IPS-20b (cell line): ENCODE data around the gene ZBTB8A.

Experiments
- H3K27ac ChIP-seq: one replicate; pipeline ENCODE4 v1.5.1; 2013; ENCODE audit warnings: low read length
- H3K27me3 ChIP-seq: 2 replicates; pipeline ENCODE4 v1.6.1; 2013; ENCODE audit warnings: mild to moderate bottlenecking, low read length, inconsistent platforms; ENCODE audit not compliant: insufficient read depth
- H3K36me3 ChIP-seq: 2 replicates; pipeline ENCODE4 v1.6.1; 2013; ENCODE audit warnings: low read depth, mild to moderate bottlenecking, inconsistent platforms, low read length, moderate library complexity; ENCODE audit not compliant: insufficient read depth
- H3K4me1 ChIP-seq: 2 replicates; pipeline ENCODE4 v1.6.1; 2013; ENCODE audit warnings: mild to moderate bottlenecking, control low read depth, inconsistent platforms, low read length, moderate library complexity; ENCODE audit not compliant: insufficient read depth
- H3K4me3 ChIP-seq: 2 replicates; pipeline ENCODE4 v1.5.1; 2013; ENCODE audit warnings: mild to moderate bottlenecking, low read length, inconsistent platforms
- H3K9ac ChIP-seq: 2 replicates; pipeline ENCODE4 v1.6.1; 2013; ENCODE audit warnings: low read depth, mild to moderate bottlenecking, inconsistent platforms, low read length, moderate library complexity
- H3K9me3 ChIP-seq: 2 replicates; pipeline ENCODE4 v1.6.1; 2013; ENCODE audit warnings: mild to moderate bottlenecking, low read depth, low read length, inconsistent platforms; ENCODE audit not compliant: insufficient read depth

The ZBTB8A gene

GRCh38 chr1:32538887-32539583 lies at the start of gene ZBTB8A:
TSS of gene ZBTB8A (plus strand) at chr1:32539427. CDS start at chr1:32592932, 53,505 bp downstream.
- Histone ChIP-seq H3K36me3 (no peaks in the 10 kb centered on the region), H3K27ac (no peak within 1 kb of the TSS), H3K4me3 (peak within 1 kb of the TSS; percentile 98), H3K27me3 (peaks cover 16% of the 10 kb centered on the region), H3K9me3 (no peaks in the 10 kb centered on the region), H3K4me1 (peaks cover 6% of the 10 kb centered on the region), H3K9ac (peak within 1 kb of the TSS; percentile 89)

GRCh38 chr1:32489774-32490454 lies 49.3 kb upstream of the ZBTB8A start:
- H3K27me3 ChIP-seq: no peaks in the 10 kb centered on the region
- H3K4me1 ChIP-seq: no peaks in the 10 kb centered on the region; the same call in 1 of the 2 replicates

GRCh38 chr1:32491386-32491785 lies 47.8 kb upstream of the ZBTB8A start:
- no peaks in the 10 kb centered on the region for H3K9me3 ChIP-seq
- H3K36me3 ChIP-seq: peaks cover 8% of the 10 kb centered on the region; the same call in 1 of the 2 replicates
- H3K27me3 ChIP-seq: no peaks in the 10 kb centered on the region
- no peak overlapping the region for H3K9ac ChIP-seq
- no peaks in the 10 kb centered on the region; the same call in 1 of the 2 replicates for H3K4me1 ChIP-seq
- no peak overlapping the region for H3K4me3 ChIP-seq
- no peak overlapping the region for H3K27ac ChIP-seq

More at GRCh38 chr1:32489774-32490454, 49.3 kb upstream of the ZBTB8A start:
- no peak overlapping the region for H3K4me3 ChIP-seq
- H3K9me3 ChIP-seq: no peaks in the 10 kb centered on the region
- peaks cover 20% of the 10 kb centered on the region; the same call in 1 of the 2 replicates for H3K36me3 ChIP-seq
- H3K9ac ChIP-seq: no peak overlapping the region
- H3K27ac ChIP-seq: no peak overlapping the region

- no peaks in the 10 kb centered on the region; the same call in 1 of the 2 replicates for H3K36me3 ChIP-seq
- H3K27ac ChIP-seq: no peak overlapping the region
- H3K4me3 ChIP-seq: no peak overlapping the region
- H3K9ac ChIP-seq: no peak overlapping the region
- no peaks in the 10 kb centered on the region for H3K27me3 ChIP-seq
- no peaks in the 10 kb centered on the region for H3K9me3 ChIP-seq
- H3K4me1 ChIP-seq: no peaks in the 10 kb centered on the region; the same call in 1 of the 2 replicates
Measured at GRCh38 chr1:32494196-32494595, 45.0 kb upstream of the ZBTB8A start.

GRCh38 chr1:32494711-32495337 lies 44.4 kb upstream of the ZBTB8A start:
- H3K36me3 ChIP-seq: no peaks in the 10 kb centered on the region; the same call in 1 of the 2 replicates
- H3K27me3 ChIP-seq: no peaks in the 10 kb centered on the region
- no peaks in the 10 kb centered on the region for H3K9me3 ChIP-seq
- no peak overlapping the region for H3K4me3 ChIP-seq
- no peaks in the 10 kb centered on the region; the same call in 1 of the 2 replicates for H3K4me1 ChIP-seq
- H3K27ac ChIP-seq: no peak overlapping the region
- H3K9ac ChIP-seq: no peak overlapping the region

- no peaks in the 10 kb centered on the region for H3K9me3 ChIP-seq
- no peak overlapping the region for H3K4me3 ChIP-seq
- H3K27ac ChIP-seq: no peak overlapping the region
- H3K9ac ChIP-seq: no peak overlapping the region
- H3K36me3 ChIP-seq: no peaks in the 10 kb centered on the region
- H3K4me1 ChIP-seq: no peaks in the 10 kb centered on the region; the same call in 1 of the 2 replicates
- H3K27me3 ChIP-seq: no peaks in the 10 kb centered on the region
Measured at GRCh38 chr1:32496127-32496526, 43.1 kb upstream of the ZBTB8A start.

- Histone ChIP-seq H3K9ac (no peak overlapping the region), H3K27me3 (no peaks in the 10 kb centered on the region), H3K27ac (no peak overlapping the region), H3K36me3 (no peaks in the 10 kb centered on the region), H3K4me1 (no peaks in the 10 kb centered on the region; the same call in 1 of the 2 replicates), H3K9me3 (no peaks in the 10 kb centered on the region), H3K4me3 (no peak overlapping the region)
Measured at GRCh38 chr1:32498751-32499150, 40.5 kb upstream of the ZBTB8A start.

GRCh38 chr1:32500387-32501209 lies 38.6 kb upstream of the ZBTB8A start:
- H3K27ac ChIP-seq: no peak overlapping the region
- H3K9me3 ChIP-seq: no peaks in the 10 kb centered on the region
- no peaks in the 10 kb centered on the region for H3K27me3 ChIP-seq
- no peaks in the 10 kb centered on the region for H3K36me3 ChIP-seq
- H3K9ac ChIP-seq: peak overlapping the region; percentile 85
- H3K4me3 ChIP-seq: peak overlapping the region; percentile 81
- H3K4me1 ChIP-seq: no peaks in the 10 kb centered on the region

GRCh38 chr1:32501865-32502264 lies 37.4 kb upstream of the ZBTB8A start:
- no peaks in the 10 kb centered on the region for H3K36me3 ChIP-seq

GRCh38 chr1:32503153-32503552 lies 36.1 kb upstream of the ZBTB8A start:
- Histone ChIP-seq H3K4me1 (no peaks in the 10 kb centered on the region), H3K4me3 (no peak overlapping the region), H3K9me3 (no peaks in the 10 kb centered on the region), H3K27ac (no peak overlapping the region), H3K27me3 (no peaks in the 10 kb centered on the region), H3K9ac (no peak overlapping the region), H3K36me3 (no peaks in the 10 kb centered on the region)

More at GRCh38 chr1:32501865-32502264, 37.4 kb upstream of the ZBTB8A start:
- Histone ChIP-seq H3K9me3 (no peaks in the 10 kb centered on the region), H3K27ac (no peak overlapping the region), H3K4me1 (no peaks in the 10 kb centered on the region), H3K27me3 (no peaks in the 10 kb centered on the region), H3K4me3 (no peak overlapping the region), H3K9ac (no peak overlapping the region)

GRCh38 chr1:32507021-32507420 lies 32.2 kb upstream of the ZBTB8A start:
- H3K27me3 ChIP-seq: no peaks in the 10 kb centered on the region
- H3K36me3 ChIP-seq: no peaks in the 10 kb centered on the region
- no peaks in the 10 kb centered on the region for H3K9me3 ChIP-seq
- H3K9ac ChIP-seq: no peak overlapping the region
- no peaks in the 10 kb centered on the region for H3K4me1 ChIP-seq
- no peak overlapping the region for H3K4me3 ChIP-seq
- H3K27ac ChIP-seq: no peak overlapping the region
